OCI-LY1 (cell line): ENCODE results near the gene HSFX2.
"Not testable (repeated sequence)": the region's sequence is repeated elsewhere in the genome, so short reads cannot be mapped to it uniquely, and the experiment has no call there.

Experiments
- EZH2 ChIP-seq: fragments of 200-600 bp; sonication (generic), shearing (Covaris generic); IDR thresholded peaks from 2 replicates; pipeline ENCODE4 v1.8.0; 2017; ENCODE audit warnings: borderline replicate concordance, mixed run types, mild to moderate bottlenecking, antibody characterized with exemption, low read length, moderate library complexity, mixed read lengths
- TF ChIP-seq, protein P1 (sequence below): fragments of 200-600 bp; sonication (generic), shearing (Covaris generic); IDR thresholded peaks from 2 replicates; pipeline ENCODE4 v1.5.1; 2017; ENCODE audit warnings: mild to moderate bottlenecking, antibody characterized with exemption, low read length, moderate library complexity, mixed read lengths

DNA sequence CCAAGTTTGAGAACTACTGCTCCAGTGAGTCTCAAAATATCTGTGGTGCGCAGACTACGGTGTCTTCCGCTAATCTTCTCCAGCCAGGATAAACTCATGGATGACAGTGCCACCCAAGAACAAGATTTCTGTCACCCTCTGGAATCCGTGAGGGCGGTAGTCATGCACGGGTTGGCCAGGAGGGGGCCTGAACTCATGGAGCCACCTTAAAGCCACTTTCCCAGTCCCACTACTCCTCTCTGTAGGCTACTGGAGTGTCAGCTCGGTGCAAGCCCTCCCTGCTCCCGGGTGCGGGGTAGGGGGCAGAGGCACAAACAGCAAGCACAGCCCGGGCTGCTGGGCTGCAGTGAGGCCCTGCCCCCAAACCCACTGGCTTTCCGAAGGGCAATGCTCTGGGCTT, 3.5 kb upstream of the HSFX2 start:
- TF ChIP-seq, protein P1, sequence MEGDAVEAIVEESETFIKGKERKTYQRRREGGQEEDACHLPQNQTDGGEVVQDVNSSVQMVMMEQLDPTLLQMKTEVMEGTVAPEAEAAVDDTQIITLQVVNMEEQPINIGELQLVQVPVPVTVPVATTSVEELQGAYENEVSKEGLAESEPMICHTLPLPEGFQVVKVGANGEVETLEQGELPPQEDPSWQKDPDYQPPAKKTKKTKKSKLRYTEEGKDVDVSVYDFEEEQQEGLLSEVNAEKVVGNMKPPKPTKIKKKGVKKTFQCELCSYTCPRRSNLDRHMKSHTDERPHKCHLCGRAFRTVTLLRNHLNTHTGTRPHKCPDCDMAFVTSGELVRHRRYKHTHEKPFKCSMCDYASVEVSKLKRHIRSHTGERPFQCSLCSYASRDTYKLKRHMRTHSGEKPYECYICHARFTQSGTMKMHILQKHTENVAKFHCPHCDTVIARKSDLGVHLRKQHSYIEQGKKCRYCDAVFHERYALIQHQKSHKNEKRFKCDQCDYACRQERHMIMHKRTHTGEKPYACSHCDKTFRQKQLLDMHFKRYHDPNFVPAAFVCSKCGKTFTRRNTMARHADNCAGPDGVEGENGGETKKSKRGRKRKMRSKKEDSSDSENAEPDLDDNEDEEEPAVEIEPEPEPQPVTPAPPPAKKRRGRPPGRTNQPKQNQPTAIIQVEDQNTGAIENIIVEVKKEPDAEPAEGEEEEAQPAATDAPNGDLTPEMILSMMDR = not testable (repeated sequence)
- TF ChIP-seq EZH2 = not testable (repeated sequence)
